Cerebellar cortex (tissue), 1 donor: ENCODE results near the gene ITGAL.
"Not testable (repeated sequence)": the region's sequence is repeated elsewhere in the genome, so short reads cannot be mapped to it uniquely, and the experiment has no call there.

Experiments
- DNase-seq: peaks from one replicate; pipeline ENCODE4 v3.0.0-alpha.2; 2015; ENCODE audit warnings: low spot score

The ITGAL gene

DNA sequence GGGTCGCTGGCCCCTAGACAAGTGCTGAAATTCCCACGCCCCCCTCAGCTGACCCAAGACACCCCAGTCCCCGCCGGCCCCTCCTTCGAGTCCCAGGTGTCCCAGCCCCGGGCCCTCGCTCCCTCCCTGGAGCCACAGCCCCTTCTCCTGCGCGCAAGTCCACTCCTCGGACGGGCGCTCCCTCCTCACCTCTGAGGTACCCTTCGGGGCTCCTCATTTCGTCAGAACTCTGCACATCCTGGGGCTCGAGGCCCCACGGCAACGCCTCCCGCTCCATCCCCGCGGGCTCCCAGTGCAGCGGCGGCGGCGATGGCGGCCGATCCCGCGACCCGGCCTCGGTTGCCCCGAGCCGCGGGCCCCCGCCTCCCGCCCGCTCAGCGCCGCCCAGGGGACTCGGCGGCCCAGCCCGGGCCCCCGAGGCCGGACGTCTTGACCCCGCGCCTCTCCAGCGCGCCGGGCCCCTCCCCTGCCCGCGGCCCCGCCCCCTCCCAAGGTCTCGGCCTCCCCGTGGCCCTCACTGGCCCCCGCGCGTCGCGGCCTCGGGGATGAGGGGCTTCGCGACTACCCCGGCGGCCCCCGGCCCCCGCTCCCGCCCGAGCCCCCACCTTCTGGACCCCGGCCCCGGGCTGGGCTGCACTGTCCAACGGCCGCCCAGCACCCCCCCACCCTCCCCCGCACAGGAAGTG, 53.7 kb downstream of the ITGAL start, which contains the start of gene ZNF768:
ZNF768 (minus strand) TSS at position 430 of the 686 bp plus-strand sequence; CDS start at position 277, 153 bp downstream.
- peak; percentile 32 for DNase-seq

DNA sequence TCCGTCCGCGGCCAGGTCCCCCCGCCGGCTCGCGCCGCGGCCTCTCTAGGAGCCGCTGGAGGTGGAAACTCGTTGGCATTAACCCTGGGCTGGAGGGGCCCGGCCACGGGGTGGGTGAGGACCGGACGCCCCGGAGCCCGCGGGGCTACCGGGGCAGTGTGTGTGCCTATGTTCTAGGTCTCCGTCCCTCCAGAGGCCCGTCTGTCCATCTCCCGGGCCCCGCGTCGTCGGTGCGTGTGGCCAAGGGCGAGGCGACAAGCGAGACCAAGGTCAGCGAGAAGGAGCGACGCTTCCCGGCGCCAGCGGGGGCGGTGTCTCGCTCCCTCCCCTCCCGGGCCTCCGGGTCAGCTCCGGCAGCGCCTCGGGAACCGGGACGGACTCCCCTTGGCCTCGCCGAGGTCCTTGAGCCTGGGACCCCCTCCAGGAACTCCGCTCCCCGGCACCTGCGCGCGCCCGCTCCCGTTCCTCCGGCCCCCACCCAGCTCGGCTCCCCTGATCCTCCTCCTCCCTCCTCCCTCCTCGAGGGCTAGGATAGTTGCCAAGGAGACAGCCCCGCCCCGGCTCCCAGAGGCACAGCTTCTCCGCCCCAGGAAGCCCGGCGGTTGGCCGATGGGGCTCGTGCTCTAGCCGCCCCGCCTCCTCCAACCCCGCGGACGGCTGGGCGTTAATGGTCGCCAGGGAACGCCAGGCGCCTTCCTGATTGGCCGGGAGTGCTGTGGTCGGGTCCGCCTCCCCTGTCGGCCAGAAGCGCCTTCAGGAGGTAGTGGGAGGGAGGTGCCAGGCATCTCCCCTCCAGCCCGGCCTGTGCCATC, 54.5 kb downstream of the ITGAL start:
- peak; percentile 95 for DNase-seq

DNA sequence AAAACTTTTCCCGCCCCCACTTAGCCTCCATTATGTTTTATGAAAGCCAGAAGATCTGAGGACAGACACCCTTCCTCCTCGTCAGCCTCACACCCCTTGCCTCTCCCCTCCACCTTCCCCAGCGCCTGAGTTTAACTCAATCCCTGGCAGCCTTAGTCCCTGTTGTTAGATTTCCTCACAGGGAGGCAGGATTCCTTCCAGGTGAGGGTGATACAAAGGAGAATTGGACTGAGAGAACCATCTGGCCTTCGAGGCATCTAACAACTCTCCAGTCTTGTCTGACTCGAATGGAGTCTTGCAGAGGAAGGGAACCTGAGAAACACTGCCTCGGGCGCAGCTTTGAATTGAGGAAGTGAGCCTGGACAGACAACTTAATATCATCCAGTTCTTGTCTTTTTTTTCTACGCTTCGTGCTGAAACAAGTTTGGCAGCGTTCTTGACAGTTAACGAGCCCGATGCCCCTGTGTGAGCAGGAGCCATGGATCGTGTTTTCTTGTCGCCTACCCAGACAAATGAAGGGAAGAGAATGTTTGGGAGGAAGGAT, 55.2 kb downstream of the ITGAL start:
- DNase-seq = no peak

DNA sequence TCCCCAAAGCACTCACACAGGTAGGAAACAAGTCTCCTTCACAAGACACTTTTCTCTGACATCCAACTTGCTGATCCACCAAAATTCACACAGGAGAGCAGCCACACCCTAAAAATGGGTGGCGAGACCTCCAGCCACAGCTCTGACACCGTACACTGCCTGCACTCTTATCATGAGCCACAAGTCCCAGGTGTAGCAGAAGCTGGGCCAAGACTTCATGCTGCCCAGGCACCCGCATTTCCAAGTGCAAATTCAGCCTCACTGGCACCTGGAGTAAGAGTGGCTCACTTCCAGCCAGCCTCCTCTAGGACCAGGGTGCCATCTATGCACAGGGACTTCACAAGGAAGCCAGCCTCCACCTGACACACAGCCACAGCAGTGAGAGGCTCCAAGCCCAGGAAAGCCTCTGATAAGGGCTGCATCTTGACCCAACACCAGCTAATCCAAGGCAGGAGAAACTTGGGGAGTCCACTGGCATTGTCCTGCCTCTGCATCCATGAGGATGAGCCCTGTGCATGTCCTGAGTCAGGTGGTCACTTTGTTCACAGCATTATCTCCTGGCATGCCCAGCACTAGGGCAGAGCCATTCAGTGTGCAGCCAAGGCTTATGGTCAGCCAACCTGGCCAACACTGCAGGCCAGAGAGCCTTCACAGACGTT, 56.4 kb downstream of the ITGAL start:
- no peak for DNase-seq

DNA sequence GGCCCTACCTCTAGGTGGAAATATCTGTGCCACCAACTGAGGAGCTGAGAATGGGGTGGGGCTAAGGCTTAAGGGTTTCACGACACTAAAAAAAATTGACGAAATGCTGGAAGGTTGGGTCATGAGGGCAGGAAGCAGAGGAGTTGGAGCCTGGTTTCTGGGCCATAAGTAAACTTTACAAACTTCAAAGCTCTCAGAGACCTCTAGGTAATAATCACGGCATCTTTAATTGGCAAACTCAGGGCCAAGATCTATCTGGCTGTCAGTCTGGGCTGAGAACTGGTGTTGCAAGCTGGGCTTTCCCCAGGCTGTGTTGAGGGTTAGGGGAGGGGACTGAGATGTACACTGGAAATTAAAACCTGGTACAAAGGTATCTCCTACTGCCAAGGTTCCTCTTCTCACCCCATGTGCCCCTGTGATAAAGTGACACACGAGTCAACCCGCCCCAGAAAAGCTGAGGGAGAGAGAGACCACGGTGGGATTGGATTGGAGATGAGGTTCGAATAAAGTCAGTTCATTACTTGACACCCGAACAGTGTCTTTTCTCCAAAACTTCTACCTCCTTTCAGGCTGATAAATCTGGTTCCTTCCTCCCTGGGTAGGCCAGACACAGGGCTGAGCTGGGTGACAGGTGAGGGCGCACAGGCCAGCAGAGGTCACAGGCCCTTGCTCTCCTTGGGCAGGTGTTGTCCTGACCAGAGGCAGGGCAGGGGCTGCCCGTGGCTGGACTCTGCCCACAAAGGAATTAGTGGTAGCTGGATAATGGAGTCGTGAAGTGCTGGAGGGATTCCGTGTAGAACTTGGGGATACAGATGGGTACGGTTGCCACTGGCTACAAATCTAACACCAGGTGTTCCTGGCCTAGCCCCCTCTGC, 57.9 kb downstream of the ITGAL start:
- DNase-seq = no peak

DNA sequence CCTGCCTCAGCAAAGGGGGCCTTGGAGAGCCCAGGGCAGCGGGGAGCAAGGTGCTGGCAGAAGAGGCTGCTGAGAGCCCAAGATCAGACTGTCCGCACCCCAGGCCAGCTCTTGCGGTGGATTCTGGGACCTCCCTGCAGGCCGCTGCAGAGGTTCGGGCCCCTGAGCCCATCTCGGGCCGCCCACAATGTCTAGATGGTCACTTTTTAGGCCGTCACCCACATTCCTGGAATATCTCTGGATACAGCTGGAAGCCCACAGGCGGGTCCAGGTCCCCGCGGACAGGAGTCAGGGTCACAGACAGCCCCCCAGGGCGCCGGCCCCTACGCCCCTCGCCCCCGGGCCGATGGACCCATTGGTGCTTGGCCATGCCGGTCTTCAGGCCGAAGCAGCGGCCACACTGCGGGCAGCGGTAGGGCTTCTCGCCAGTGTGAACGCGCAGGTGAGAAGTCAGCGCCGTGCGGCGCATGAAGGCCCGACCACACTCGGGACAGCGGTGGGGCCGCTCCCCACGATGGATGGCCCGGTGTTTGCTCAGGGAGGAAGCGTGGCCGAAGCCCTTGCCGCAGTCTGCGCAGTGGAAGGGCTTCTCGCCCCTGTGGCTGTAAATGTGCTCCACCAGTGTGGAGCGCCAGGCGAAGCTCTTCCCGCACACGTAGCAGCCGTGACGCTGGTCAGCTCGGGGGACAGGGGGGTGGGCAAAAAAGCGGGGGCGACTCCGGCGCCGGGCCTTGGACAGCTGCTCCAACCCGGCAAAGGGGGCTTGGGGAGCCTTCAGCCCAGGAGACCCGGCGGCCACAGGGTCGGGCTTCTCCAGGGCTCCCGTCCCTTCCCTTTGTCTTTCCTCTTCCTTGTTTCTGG, 60.0 kb downstream of the ITGAL start:
- DNase-seq = no peak

DNA sequence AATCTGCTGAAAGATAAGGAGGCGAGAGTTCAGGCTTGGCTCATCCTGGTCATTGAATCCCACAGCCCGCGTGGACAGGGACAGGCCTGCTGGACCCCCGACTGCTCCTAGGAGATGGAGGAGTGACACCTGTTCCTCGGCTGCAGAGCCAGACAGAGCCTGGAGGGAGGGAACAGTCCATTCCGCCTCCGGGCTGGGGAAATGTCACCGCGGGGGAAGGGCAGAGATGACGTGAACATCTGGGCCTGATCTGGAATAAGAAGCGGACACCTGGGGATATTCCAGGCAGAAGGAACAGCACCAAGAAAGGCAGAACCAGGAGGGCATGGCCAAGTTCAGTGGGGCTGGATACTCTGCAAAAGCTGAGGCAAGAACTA, 60.6 kb downstream of the ITGAL start:
- no peak for DNase-seq

DNA sequence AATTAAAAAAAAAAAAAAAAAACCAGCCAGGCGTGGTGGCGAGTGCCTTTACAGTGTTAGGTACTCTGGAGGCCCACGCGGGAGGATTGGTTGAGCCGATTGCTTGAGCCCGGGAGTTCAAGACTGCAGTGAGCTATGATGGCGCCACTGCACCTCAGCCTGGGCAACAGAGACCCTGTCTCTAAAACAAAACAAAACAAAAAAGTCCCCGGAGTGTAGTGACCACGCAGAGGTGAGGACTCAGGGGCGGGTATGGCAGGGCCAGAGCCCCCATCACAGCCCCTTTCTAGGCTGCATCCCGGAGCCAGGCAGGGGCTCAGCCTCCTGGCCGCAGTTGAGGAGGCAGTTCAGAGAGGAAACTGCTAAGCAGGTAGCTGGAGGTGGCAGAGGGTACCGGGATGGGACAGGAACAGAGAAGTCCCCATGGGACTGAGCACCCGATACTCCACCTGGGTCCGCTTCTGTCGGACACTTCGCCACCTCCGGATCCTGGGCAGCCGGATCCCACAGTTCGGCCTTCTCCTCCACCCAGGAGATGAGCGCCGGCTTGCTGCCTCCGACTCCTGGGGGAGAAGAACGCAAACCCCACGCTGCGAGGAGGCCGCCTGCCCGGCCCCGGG, 61.3 kb downstream of the ITGAL start:
- DNase-seq = no peak

DNA sequence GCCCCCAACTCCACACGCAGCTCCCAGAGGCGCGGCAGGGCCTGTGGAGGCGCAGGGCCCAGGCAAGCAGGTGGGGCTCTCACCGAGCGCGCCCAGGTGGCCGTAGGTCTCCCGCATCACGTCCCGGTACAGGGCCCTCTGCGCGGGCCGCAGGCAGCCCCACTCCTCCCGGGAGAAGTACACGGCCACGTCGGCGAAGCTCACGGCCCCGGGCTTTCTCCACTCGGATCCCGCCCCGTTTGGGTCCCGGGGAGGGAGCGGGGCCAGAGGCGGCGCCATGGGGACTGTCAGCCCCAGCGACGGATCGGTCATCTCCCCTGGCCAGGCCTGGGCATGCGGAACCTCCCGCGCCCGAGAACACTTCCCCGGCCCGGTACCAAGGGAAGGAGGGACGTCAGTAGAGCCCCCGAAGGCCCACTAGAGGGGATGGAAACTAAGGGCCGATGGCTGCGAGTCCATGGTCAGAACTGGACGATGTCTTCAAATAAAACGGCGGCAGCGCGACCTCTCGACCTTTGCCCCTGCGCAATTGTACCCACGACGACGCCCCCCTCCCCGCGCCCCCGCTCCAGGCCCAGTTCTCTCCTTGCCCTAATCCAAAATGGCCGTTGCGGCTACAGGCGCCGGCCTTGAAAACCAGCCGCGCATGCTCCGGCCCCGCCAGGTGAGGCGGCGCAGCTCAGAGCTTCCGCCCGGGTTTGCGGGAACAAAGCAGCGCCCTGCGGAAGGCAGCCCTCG, 62.0 kb downstream of the ITGAL start, which contains the start of gene ZNF747:
ZNF747 (minus strand) TSS at position 491 of the 738 bp plus-strand sequence; CDS start at position 312, 179 bp downstream.
- peak; percentile 85 for DNase-seq

DNA sequence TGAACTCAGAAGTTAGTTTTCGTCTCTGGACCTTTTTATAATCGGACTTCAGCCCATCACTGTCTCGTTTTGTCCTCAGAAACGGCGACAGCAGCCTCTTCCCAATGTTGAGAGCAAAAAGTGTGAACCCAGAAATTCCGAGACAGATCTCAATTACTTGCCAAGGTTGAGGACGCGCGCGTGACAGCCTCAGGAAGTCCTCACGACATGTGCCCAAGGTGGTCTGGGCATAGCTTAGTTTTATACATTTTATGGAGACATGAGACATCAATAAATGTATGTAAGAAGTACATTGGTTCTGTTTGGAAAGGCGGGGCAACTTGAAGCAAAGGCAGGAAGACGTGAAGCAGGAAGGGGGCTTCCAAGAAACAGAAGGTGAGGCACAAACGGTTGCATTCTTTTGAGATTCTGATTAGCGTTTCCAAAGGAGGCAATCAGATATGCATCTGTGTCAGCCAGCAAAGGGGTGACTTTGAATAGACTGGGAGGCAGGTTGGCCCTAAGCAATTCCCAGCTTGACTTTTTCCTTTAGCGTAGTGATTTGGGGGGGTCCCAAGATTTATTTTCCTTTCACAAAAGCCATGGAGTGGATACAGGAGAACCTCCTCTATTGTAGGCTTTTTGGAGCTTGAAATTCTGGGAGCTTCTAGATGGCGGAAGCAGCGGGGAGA, 62.7 kb downstream of the ITGAL start:
- no peak for DNase-seq

DNA sequence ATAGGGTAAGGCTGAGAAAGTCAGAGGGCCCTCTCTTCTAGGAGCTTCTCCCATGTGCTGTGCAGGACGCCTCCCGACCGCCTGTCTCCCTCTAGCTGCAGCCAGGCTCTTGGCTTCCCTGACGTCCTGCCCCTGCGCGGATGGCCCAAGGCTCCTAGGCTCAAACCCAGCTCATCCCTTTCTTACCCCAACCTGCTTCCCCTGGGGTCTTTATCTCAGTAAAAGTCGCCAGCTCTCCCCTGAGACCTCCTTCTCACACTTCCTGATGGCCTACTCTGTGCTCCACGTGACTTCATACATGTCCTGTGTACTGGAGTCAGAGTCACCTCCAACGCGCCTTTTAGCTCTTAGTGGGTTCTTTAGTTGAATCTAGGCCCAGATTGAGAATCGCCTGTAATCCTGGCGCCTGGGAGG, 63.2 kb downstream of the ITGAL start:
- peak; percentile 56 for DNase-seq

DNA sequence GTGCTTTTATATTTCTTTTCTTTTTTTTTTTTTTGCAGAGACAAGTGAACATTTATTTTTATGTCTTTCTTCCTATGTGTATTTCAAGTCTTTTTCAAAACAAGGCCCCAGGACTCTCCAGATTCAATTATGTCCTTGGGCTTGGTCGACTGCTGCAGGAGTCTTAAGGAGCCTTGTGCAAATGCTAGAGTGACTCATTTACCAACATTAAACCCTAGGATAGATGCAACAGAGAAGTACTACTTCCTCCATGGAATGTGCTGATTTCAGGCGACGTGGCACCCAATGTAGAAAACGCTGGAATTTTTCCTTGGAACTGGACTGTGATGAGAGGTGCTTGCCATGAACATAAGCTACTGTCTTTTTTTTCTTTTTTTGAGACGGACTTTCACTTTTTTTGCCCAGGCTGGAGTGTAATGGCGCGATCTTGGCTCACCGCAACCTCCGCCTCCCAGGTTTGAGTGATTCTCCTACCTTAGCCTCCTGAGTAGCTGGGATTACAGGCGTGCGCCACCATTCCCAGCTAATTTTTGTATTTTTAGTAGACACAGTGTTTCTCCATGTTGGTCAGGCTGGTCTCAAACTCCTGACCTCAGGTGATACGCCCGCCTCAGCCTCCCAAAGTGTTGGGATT, 64.0 kb downstream of the ITGAL start:
- not testable (repeated sequence) for DNase-seq

DNA sequence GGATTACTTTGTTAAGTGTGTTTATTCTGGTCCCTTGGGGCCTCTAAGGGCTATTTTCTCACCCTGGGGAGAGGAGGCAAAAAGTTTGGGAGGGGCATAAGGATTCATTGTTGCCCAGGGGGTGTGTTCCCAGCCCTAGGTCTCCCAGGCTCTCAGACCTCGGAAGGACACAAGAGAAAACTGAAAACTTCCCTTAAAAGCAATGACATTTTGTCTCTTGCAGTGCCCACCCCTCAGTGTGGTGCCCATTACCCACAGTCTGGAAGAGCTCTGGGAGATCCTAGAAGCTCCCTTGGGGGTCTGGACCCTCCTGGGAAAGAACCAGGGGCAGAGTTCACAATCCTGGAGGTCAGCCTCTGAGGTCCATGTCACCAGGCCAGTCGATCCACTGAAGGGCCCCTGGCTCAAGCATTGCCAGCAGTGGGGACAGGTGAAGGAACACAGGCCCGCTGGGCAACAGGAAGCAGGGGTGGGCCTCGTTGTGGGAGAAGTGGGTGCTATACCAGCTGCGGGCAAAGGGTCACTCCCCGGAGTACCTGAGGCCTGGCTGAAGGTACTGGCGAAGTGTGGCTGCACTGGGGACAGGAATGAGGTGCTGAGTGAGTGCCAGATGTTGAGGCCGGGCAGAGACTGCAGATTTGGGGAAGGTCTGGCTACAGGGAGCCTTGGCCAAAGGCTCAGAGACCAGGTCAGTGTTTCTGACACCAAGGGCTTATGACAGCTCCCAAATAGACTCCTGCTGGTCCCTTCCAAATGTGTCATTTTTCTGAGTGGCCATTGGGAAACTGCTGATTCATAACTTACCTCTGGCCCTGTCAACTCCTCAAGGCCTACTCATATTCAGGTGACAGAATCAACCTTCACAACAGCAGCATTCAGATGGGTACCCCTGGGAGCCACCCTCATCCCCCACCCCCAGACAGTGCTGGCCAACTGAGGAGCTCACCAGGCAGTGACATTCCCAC, 66.7 kb downstream of the ITGAL start:
- no peak for DNase-seq

DNA sequence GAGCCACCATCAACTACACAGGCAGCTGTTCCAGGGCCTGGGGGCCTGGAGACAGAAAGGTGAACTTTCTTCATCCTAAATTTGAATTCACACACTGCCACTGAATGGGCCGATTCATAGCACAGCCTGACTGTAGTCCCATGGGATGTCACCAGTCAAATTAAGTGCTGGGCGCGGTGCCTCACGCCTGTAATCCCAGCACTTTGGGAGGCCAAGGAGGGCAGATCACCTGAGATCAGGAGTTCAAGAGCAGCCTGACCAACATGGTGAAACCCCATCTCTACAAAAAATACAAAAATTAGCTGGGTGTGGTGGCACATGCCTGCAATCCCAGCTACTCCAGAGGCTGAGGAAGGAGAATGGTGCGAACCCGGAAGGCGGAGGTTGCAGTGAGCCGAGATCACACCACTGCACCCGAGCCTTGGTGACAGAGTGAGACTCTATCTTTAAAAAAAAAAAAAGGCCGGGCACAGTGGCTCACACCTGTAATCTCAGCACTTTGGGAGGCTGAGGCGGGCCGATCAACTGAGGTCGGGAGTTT, 67.5 kb downstream of the ITGAL start:
- not testable (repeated sequence) for DNase-seq

DNA sequence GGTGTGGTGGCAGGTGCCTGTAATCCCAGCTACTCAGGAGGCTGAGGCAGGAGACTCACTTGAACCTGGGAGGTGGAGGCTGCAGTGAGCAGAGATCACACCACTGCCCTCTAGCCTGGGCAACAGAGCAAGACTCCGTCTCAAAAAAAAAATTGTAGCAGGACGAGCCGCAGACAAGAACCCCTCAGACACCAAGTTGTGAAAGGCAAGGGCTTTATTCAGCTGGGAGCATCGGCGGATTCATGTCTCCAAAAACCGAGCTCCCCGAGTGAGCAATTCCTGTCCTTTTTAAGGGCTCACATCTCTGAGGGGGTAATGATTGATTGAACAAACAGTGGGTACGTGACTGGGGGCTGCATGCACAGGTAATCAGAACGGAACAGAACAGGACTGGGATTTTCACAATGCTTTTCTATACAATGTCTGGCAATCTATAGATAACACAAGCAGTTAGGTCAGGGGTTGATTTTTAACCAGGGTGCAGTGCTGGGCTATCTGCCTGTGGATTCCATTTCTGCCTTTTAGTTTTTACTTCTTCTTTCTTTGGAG, 68.4 kb downstream of the ITGAL start:
- DNase-seq = not testable (repeated sequence)
